MM.1S (cell line): Measurements from ENCODE around the gene ARHGAP26.

ENCODE experiments used
- DNase-seq: peaks from one replicate; pipeline ENCODE4 v3.0.0-alpha.2; 2015
- H2AFZ ChIP-seq: fragments of 300-600 bp; sonication (generic); 2 replicates; pipeline ENCODE4 v1.6.0; 2016; ENCODE audit warnings: antibody characterized with exemption, low read length
- H3F3A ChIP-seq: fragments of 300-600 bp; sonication (generic); 2 replicates; pipeline ENCODE4 v1.6.1; 2016; ENCODE audit warnings: mild to moderate bottlenecking, antibody characterized with exemption, low read length, moderate library complexity, mixed read lengths; ENCODE audit not compliant: insufficient read depth
- H3K27ac ChIP-seq: fragments of 300-600 bp; sonication (generic); 2 replicates; pipeline ENCODE4 v1.5.1; 2016; ENCODE audit warnings: mild to moderate bottlenecking, low read length
- H3K27me3 ChIP-seq: fragments of 300-600 bp; sonication (generic); replicated peaks from 2 replicates; pipeline ENCODE4 v1.6.0; 2016; ENCODE audit warnings: low read length; ENCODE audit not compliant: insufficient read depth
- H3K36me3 ChIP-seq: fragments of 300-600 bp; sonication (generic); replicated peaks from 2 replicates; pipeline ENCODE4 v1.6.1; 2016; ENCODE audit warnings: mild to moderate bottlenecking, low read length, mixed read lengths; ENCODE audit not compliant: insufficient read depth
- H3K4me1 ChIP-seq: fragments of 300-600 bp; sonication (generic); 2 replicates; pipeline ENCODE4 v1.6.1; 2016; ENCODE audit warnings: low read length, mixed read lengths
- H3K4me2 ChIP-seq: fragments of 300-600 bp; sonication (generic); 2 replicates; pipeline ENCODE4 v1.6.0; 2016; ENCODE audit warnings: low read depth, low read length
- H3K4me3 ChIP-seq: fragments of 300-600 bp; sonication (generic); 2 replicates; pipeline ENCODE4 v1.5.1; 2016; ENCODE audit warnings: low read length, mixed read lengths
- H3K79me2 ChIP-seq: fragments of 300-600 bp; sonication (generic); 2 replicates; pipeline ENCODE4 v1.6.1; 2016; ENCODE audit warnings: mixed run types, low read length, mixed read lengths
- H3K9ac ChIP-seq: fragments of 300-600 bp; sonication (generic); 2 replicates; pipeline ENCODE4 v1.6.1; 2016; ENCODE audit warnings: low read length, mixed read lengths
- H3K9me2 ChIP-seq: fragments of 300-600 bp; sonication (generic); replicated peaks from 2 replicates; pipeline ENCODE4 v1.6.1; 2016; ENCODE audit warnings: mild to moderate bottlenecking, low read length, mixed read lengths; ENCODE audit not compliant: insufficient read depth
- H3K9me3 ChIP-seq: fragments of 300-600 bp; sonication (generic); replicated peaks from 2 replicates; pipeline ENCODE4 v1.6.1; 2016; ENCODE audit warnings: mild to moderate bottlenecking, low read length, mixed read lengths; ENCODE audit not compliant: insufficient read depth
- H4K20me1 ChIP-seq: fragments of 300-600 bp; sonication (generic); 2 replicates; pipeline ENCODE4 v1.6.1; 2016; ENCODE audit warnings: mild to moderate bottlenecking, low read length, moderate library complexity, mixed read lengths; ENCODE audit not compliant: insufficient read depth
- CTCF ChIP-seq: fragments of 300-600 bp; sonication (generic); IDR thresholded peaks from 2 replicates; pipeline ENCODE4 v1.5.1; 2016; ENCODE audit warnings: antibody characterized with exemption, low read length, mixed read lengths
- EZH2 ChIP-seq: fragments of 300-600 bp; sonication (generic); optimal IDR thresholded peaks from 2 replicates; pipeline ENCODE3; 2017; ENCODE audit warnings: low read depth, mild to moderate bottlenecking, antibody characterized with exemption, low read length, mixed read lengths
- EZH2phosphoT487 ChIP-seq: fragments of 300-600 bp; sonication (generic); IDR thresholded peaks from 2 replicates; pipeline ENCODE4 v1.6.1; 2018; ENCODE audit warnings: antibody characterized with exemption, low read length

ARHGAP26 gene

GRCh38 chr5:142779163-142779840 lies 9.1 kb downstream of the ARHGAP26 start:
- H3K9me2 ChIP-seq: no peaks in the 10 kb centered on the region
- H3K36me3 ChIP-seq: no peaks in the 10 kb centered on the region
- H3K9ac ChIP-seq: no peak overlapping the region
- H2AFZ ChIP-seq: no peak overlapping the region
- DNase-seq: no peak
- peaks cover 7% of the 10 kb centered on the region; the same call in 1 of the 2 replicates for H3F3A ChIP-seq
- H3K27me3 ChIP-seq: no peaks in the 10 kb centered on the region
- H3K79me2 ChIP-seq: peaks cover 15% of the 10 kb centered on the region; the same call in 1 of the 2 replicates
- H3K9me3 ChIP-seq: no peaks in the 10 kb centered on the region
- no peak overlapping the region; the same call in 1 of the 2 replicates for H3K27ac ChIP-seq
- TF ChIP-seq EZH2 (no peak), EZH2phosphoT487 (no peak), CTCF (no peak)
- no peak overlapping the region for H3K4me3 ChIP-seq
- no peak overlapping the region for H3K4me2 ChIP-seq
- H3K4me1 ChIP-seq: peaks cover 23% of the 10 kb centered on the region
- no peaks in the 10 kb centered on the region for H4K20me1 ChIP-seq

- TF ChIP-seq EZH2 (no peak), EZH2phosphoT487 (no peak), CTCF (no peak)
- Histone ChIP-seq H3K4me3 (no peak overlapping the region), H3K36me3 (no peaks in the 10 kb centered on the region), H3K27me3 (no peaks in the 10 kb centered on the region), H3K9me3 (no peaks in the 10 kb centered on the region), H3F3A (peaks cover 7% of the 10 kb centered on the region; the same call in 1 of the 2 replicates), H3K9ac (no peak overlapping the region), H3K27ac (no peak overlapping the region), H4K20me1 (no peaks in the 10 kb centered on the region), H3K4me2 (no peak overlapping the region), H2AFZ (no peak overlapping the region), H3K4me1 (peaks cover 26% of the 10 kb centered on the region), H3K9me2 (no peaks in the 10 kb centered on the region), H3K79me2 (peaks cover 17% of the 10 kb centered on the region; the same call in 1 of the 2 replicates)
- no peak for DNase-seq
Measured at GRCh38 chr5:142780871-142781270, 10.7 kb downstream of the ARHGAP26 start.

GRCh38 chr5:142782976-142783530 lies 12.9 kb downstream of the ARHGAP26 start:
- H4K20me1 ChIP-seq: no peaks in the 10 kb centered on the region
- H3K9me2 ChIP-seq: no peaks in the 10 kb centered on the region
- no peak overlapping the region for H2AFZ ChIP-seq
- H3K4me1 ChIP-seq: peaks cover 26% of the 10 kb centered on the region
- no peak for TF ChIP-seq CTCF
- no peak for TF ChIP-seq EZH2phosphoT487
- TF ChIP-seq EZH2: no peak
- no peak overlapping the region for H3K4me2 ChIP-seq
- no peaks in the 10 kb centered on the region for H3K36me3 ChIP-seq
- H3K9ac ChIP-seq: no peak overlapping the region
- peaks cover 7% of the 10 kb centered on the region; the same call in 1 of the 2 replicates for H3F3A ChIP-seq
- peaks cover 17% of the 10 kb centered on the region; the same call in 1 of the 2 replicates for H3K79me2 ChIP-seq
- H3K9me3 ChIP-seq: no peaks in the 10 kb centered on the region
- no peak for DNase-seq
- peak overlapping the region; percentile 24; the same call in 1 of the 2 replicates for H3K27ac ChIP-seq
- H3K4me3 ChIP-seq: no peak overlapping the region
- H3K27me3 ChIP-seq: no peaks in the 10 kb centered on the region
